Common myeloid progenitor, CD34-positive (primary cell): Measurements from ENCODE around the gene SULT4A1.

Source experiments
- CTCF ChIA-PET: fragments of 350-600 bp; sonication (Branson Sonifier 250); formaldehyde crosslinking; loops from one replicate; lab custom pipeline; 2021; ENCODE audit warnings: antibody characterized with exemption; lab: Charles Lee
- POLR2A ChIA-PET: fragments of 350-600 bp; sonication (Branson Sonifier 250); formaldehyde crosslinking; loops from one replicate; lab custom pipeline; 2021; ENCODE audit warnings: antibody characterized with exemption; lab: Charles Lee
- DNase-seq, 3 donors: peaks; one replicate each; pipeline versions ENCODE4 v3.0.0 to v3.0.0-alpha.2; 2013
- H3K27ac ChIP-seq, 2 experiments: 1 replicate in 1 of 2; 2 replicates in 1 of 2; pipeline ENCODE4 v1.7.0; 2013; ENCODE audit warnings: inconsistent platforms in 2 of 2, low read length in 2 of 2, mild to moderate bottlenecking in 2 of 2, low read depth in 1 of 2, moderate library complexity in 1 of 2; ENCODE audit not compliant: severe bottlenecking in 2 of 2, insufficient read depth in 1 of 2, poor library complexity in 1 of 2
- H3K27me3 ChIP-seq, 5 experiments: replicated peaks in 2 of 5; 1 replicate in 3 of 5; 2 replicates in 2 of 5; pipeline versions ENCODE4 v1.6.1 to v1.7.0; 2013; ENCODE audit warnings: low read length in 4 of 5, mild to moderate bottlenecking in 2 of 5, moderate library complexity in 2 of 5, inconsistent platforms in 1 of 5; ENCODE audit not compliant: insufficient read depth in 5 of 5, control insufficient read depth in 4 of 5
- H3K36me3 ChIP-seq, 4 experiments: 1 replicate in 2 of 4; 2 replicates in 2 of 4; pipeline versions ENCODE4 v1.6.1 to v1.7.0; 2013; ENCODE audit warnings: low read length in 3 of 4, control low read depth in 1 of 4, mild to moderate bottlenecking in 1 of 4; ENCODE audit not compliant: control insufficient read depth in 4 of 4, insufficient read depth in 4 of 4
- H3K4me1 ChIP-seq, 4 experiments: 1 replicate in 3 of 4; 2 replicates in 1 of 4; pipeline versions ENCODE4 v1.6.1 to v1.7.1; 2013; ENCODE audit warnings: low read length in 3 of 4, mild to moderate bottlenecking in 3 of 4, control low read depth in 1 of 4, inconsistent platforms in 1 of 4, moderate library complexity in 1 of 4; ENCODE audit not compliant: control insufficient read depth in 4 of 4, insufficient read depth in 4 of 4; ENCODE audit errors: control extremely low read depth in 1 of 4
- H3K4me3 ChIP-seq, 7 experiments: 1 replicate in 4 of 7; 2 replicates in 3 of 7; pipeline versions ENCODE4 v1.5.1 to v1.7.0; 2013; ENCODE audit warnings: mild to moderate bottlenecking in 7 of 7, low read length in 6 of 7, moderate library complexity in 6 of 7, inconsistent platforms in 2 of 7, low read depth in 2 of 7, control low read depth in 1 of 7; ENCODE audit not compliant: insufficient read depth in 4 of 7, control insufficient read depth in 1 of 7; ENCODE audit errors: extremely low read depth in 1 of 7
- H3K9me3 ChIP-seq, 5 experiments: 1 replicate in 4 of 5; 2 replicates in 1 of 5; pipeline versions ENCODE4 v1.6.1 to v1.7.1; 2013; ENCODE audit warnings: low read length in 4 of 5, mild to moderate bottlenecking in 2 of 5, inconsistent platforms in 1 of 5, low read depth in 1 of 5, moderate library complexity in 1 of 5; ENCODE audit not compliant: control insufficient read depth in 4 of 5, insufficient read depth in 2 of 5; ENCODE audit errors: control extremely low read depth in 1 of 5
- WGBS: methylation state at CpG from one replicate; pipeline ENCODE4 v1.1.5; 2013; ENCODE audit not compliant: insufficient coverage; 5-methylcytosine and 5-hydroxymethylcytosine counted together

SULT4A1 gene

DNA sequence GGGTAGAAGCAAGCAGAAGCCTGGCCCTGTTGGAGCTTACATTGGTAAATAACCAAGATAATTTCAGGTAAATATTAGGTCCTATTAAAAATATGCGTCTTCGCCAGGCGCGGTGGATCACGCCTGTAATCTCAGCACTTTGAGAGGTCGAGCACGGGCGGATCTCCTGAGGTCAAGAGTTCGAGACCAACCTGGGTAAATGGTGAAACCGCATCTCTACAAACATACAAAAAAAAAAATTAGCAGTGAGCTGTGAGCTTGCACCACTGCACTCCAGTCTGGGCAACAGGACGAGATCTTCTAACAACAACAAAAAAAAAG, 529 bp upstream of the SULT4A1 start:
- peaks cover 9 to 72% (median 26%) of the 10 kb centered on the region in 5 experiments for H3K27me3 ChIP-seq
- no peak for DNase-seq
- WGBS, result 88% methylated on average over 8 of the region's 11 CpGs
- H3K4me1 ChIP-seq, result peaks cover 0 to 3% (median 2%) of the 10 kb centered on the region in 4 experiments
- no peaks in the 10 kb centered on the region for H3K9me3 ChIP-seq
- ChIA-PET POLR2A (interaction anchor here (0.6 kb wide), 1 partner anchor 220 kb away, joined by 3 read pairs; no protein-coding TSS in a partner anchor), CTCF (interaction anchor here (0.6 kb wide), 1 partner anchor 265 kb away, joined by 5 read pairs; no protein-coding TSS in a partner anchor)
- peak overlapping the region in 2 of 7 experiments; percentile 46 to 54 for H3K4me3 ChIP-seq
- H3K36me3 ChIP-seq, result no peaks in the 10 kb centered on the region
- no peak overlapping the region for H3K27ac ChIP-seq

DNA sequence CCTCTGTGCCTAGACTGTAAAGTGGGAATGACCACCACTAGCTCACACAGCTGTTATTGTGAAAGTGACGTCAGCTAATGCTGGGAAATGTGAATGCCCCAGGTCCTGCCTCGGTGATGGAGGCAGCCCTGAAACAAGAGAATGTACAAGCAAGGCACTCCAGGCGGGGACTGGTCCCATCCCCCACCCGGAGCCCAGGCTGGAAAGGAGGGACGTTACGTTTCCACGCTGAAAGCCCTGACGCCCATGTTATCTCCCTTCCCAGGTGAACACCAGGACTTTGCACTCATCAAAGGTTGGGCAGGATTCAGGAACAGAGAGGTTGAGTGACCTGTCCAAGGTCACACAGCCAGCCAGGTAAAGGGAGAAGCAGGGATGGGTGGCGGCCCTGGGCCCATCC, 784 bp downstream of the SULT4A1 start:
- no peak for DNase-seq
- WGBS, result 72% methylated on average over 5 of the region's 9 CpGs
- ChIA-PET CTCF (no interaction called here), POLR2A (no interaction called here)
- peaks cover 9 to 79% (median 26%) of the 10 kb centered on the region in 5 experiments for H3K27me3 ChIP-seq
- H3K27ac ChIP-seq, result no peak overlapping the region
- H3K9me3 ChIP-seq, result peaks cover 0 to 5% (median 0%) of the 10 kb centered on the region in 5 experiments
- H3K4me3 ChIP-seq, result no peak overlapping the region
- H3K4me1 ChIP-seq, result peaks cover 0 to 3% (median 2%) of the 10 kb centered on the region in 4 experiments
- no peaks in the 10 kb centered on the region for H3K36me3 ChIP-seq

DNA sequence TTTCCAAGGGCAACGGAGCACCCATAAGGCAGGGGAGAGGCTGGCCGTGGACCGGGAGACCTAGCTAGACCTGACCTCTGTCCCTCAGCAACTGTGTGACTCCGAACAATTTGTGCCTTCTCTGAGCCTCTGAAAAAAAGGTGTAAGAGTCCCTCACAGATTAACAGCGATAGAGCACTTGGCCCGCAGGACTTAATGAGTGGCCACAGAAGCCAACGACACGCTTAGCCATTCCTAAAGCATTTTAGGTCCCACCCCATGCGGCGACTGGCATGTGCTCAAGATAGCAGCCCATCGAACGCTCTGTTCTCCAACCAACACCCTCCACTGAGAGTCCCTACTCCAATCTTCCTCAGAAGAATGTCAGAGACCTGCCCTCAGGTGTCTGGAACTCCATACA, 1.5 kb downstream of the SULT4A1 start:
- WGBS, result 97% methylated on average over 12 of the region's 12 CpGs
- POLR2A ChIA-PET, result no interaction called here
- H3K27ac ChIP-seq, result no peak overlapping the region
- no peak overlapping the region for H3K4me3 ChIP-seq
- peaks cover 9 to 81% (median 26%) of the 10 kb centered on the region in 5 experiments for H3K27me3 ChIP-seq
- no peaks in the 10 kb centered on the region for H3K36me3 ChIP-seq
- CTCF ChIA-PET, result no interaction called here
- H3K4me1 ChIP-seq, result peaks cover 0 to 3% (median 2%) of the 10 kb centered on the region in 4 experiments
- DNase-seq, result no peak
- peaks cover 0 to 11% (median 0%) of the 10 kb centered on the region in 5 experiments for H3K9me3 ChIP-seq

DNA sequence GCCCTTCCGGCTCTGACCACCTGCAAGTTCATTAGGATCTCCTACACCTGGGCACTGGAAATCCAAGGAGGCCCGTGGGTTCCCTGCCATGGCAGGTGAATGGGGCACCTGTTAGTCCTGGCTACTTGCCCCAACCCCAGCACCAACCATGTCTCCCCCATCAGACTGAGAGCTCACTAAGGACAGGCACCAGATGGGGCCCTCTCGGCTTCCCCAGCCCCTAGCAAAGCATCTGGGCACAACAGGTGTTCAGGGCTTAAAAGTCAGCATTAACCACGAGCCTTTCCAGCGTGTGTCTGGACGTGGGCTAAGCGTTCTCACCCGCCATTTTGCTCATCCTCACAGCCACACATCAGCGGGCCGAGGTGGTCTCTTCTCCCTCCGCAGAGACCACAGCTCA, 2.2 kb downstream of the SULT4A1 start:
- DNase-seq, result no peak
- Histone ChIP-seq H3K36me3 (no peaks in the 10 kb centered on the region), H3K4me1 (peaks cover 0 to 3% (median 2%) of the 10 kb centered on the region in 4 experiments), H3K27me3 (peaks cover 9 to 76% (median 26%) of the 10 kb centered on the region in 5 experiments), H3K4me3 (no peak overlapping the region), H3K27ac (no peak overlapping the region), H3K9me3 (peaks cover 0 to 11% (median 0%) of the 10 kb centered on the region in 5 experiments)
- ChIA-PET CTCF (no interaction called here), POLR2A (no interaction called here)
- WGBS, result 95% methylated on average over 10 of the region's 11 CpGs

GRCh38 chr22:43859621-43860020, 2.7 kb downstream of the SULT4A1 start:
- WGBS, result 85% methylated on average over 11 of the region's 14 CpGs
- peaks cover 0 to 11% (median 0%) of the 10 kb centered on the region in 5 experiments for H3K9me3 ChIP-seq
- no peak for DNase-seq
- H3K27ac ChIP-seq, result no peak overlapping the region
- no peak overlapping the region for H3K4me3 ChIP-seq
- peaks cover 9 to 72% (median 22%) of the 10 kb centered on the region in 5 experiments for H3K27me3 ChIP-seq
- H3K36me3 ChIP-seq, result no peaks in the 10 kb centered on the region
- CTCF ChIA-PET, result no interaction called here
- peaks cover 0 to 3% (median 2%) of the 10 kb centered on the region in 4 experiments for H3K4me1 ChIP-seq
- POLR2A ChIA-PET, result no interaction called here

- no peak for DNase-seq
- CTCF ChIA-PET, result no interaction called here
- POLR2A ChIA-PET, result no interaction called here
- H3K36me3 ChIP-seq, result no peaks in the 10 kb centered on the region
- peaks cover 9 to 67% (median 19%) of the 10 kb centered on the region in 5 experiments for H3K27me3 ChIP-seq
- peaks cover 0 to 11% (median 0%) of the 10 kb centered on the region in 5 experiments for H3K9me3 ChIP-seq
- peaks cover 0 to 3% (median 2%) of the 10 kb centered on the region in 4 experiments for H3K4me1 ChIP-seq
- WGBS, result 99% methylated on average over 6 of the region's 7 CpGs
- H3K27ac ChIP-seq, result no peak overlapping the region
- no peak overlapping the region for H3K4me3 ChIP-seq
These were observed 3.1 kb downstream of the SULT4A1 start for GRCh38 chr22:43859176-43859575.

DNA sequence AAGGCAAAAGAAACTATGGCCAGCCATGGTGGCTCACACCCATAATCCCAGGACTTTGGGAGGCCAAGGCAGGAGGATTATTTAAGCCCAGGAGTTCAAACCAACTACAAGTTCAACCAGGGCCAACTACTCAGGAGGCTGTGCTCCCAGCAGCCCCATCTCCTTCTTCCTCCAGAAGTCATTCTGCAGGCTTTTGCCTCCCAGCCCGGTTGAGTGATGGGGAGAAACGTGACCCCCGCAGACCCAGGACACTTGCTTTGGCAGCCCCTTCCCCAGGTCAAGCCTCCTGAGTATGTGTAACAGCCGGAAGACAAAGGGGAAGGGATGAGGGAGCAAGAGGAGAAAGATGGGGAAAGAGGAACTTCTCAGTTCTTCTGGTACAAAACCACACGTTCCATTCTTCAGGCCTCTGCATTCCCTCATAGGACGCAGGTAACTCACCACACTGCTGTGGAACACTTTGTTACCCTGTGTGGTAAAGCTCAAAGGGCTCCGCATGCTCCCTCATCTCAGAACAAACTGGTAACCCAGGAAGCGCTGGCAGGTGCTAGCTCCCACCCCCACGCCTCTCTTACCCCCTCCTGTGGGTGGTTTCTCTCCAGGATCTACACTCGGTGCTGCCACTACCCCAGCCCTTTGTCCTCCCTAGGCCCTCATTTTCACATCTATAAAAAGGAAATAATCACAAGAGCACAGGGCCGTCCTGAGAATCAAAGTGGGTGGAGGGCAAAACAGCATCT, 4.0 kb downstream of the SULT4A1 start:
- no peak for DNase-seq
- Histone ChIP-seq H3K36me3 (no peaks in the 10 kb centered on the region), H3K4me1 (peaks cover 0 to 3% (median 2%) of the 10 kb centered on the region in 4 experiments), H3K9me3 (peaks cover 0 to 11% (median 0%) of the 10 kb centered on the region in 5 experiments), H3K27ac (no peak overlapping the region), H3K27me3 (peaks cover 2 to 59% (median 11%) of the 10 kb centered on the region in 5 experiments), H3K4me3 (no peak overlapping the region)
- 46% methylated on average over 8 of the region's 11 CpGs for WGBS
- ChIA-PET POLR2A (no interaction called here), CTCF (no interaction called here)
